Measurements from ENCODE around the gene ALAS1.

Gene ALAS1

DNA sequence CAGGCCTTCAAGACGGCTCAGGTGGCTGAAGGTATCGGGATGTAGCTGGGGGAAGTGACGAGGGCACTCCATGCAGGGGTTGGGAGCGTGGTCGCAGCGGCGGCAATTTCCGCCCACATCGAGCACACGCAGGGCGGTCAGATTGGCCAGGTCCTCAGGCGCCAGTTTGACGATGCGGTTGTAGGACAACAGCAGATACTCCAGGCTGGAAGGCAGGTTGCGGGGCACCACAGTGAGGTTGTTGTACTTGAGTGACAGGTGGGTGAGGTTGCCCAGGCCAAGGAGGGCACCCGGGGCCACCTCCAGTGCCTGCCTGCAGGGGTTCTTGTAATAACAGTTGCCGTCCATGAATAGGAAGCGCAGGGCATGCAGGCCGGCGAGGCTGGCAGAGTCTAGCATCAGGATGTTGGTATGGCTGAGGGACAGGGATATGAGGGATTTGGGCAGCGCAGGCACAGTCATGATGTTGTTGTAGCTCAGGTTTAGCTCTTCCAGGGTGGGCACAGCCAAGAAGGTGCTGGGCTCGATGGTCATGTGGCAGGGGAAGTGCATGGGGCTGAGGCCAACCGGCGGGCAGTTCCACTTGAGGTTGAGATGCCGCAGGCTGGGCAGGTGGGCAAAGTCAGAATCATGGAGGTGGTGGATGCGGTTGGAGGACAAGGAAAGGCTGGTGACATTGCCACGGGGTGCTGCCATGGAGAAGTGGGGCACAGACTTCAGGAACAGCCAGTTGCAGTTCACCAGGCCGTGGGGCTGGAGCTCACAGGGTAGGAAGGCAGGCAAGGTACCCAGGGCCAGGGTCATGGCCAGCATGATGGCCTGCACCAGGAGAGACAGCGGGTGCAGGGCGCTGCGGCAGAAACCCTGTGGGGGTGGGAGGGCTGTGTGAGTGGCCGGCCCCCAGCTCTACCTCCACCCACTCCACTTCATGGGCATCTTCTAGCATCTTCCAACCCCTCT, 25.8 kb downstream of the ALAS1 start:
- DNase-seq = no peak

DNA sequence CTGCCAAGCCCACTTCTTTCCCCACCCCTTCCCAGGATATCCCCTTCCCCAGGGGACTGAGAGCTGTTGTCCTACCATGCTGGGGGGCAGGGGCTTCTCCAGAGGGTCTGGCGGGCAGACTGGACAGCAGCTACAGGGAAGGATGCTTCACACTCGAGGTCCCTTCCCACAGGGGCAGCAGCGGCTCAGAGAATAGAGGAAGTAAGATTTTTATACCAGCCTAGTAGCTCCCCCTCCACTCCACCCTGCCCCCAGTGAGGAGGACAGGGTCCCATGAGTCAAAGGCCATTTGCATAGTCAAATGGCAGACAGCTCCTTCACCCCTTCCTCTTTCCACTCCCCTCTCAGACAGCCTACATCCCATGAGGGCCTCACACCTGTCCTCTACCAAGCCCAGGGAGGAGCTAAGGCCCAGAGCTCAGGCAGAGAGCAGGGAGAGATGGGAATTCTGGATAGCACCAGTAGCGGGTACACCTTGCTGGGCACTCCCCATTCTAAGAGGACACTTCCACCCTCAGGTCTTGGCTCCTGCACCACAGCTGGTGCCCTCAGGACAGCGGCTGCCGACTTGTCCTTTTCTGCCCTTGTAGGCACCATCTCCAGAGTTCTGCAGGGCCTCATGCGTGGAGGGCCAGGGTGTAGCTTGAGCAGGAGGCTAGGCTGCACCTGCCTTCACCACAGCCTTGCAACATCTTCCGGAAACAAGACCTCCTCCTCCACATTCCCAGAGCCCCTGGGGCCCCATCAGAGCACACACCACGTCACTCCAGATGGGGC, 27.7 kb downstream of the ALAS1 start, which contains the start of gene TLR9:
TSS of gene TLR9 (minus strand) at position 194 of the 777 bp plus-strand sequence. CDS start at position 78, 116 bp downstream.
- no peak for DNase-seq

DNA sequence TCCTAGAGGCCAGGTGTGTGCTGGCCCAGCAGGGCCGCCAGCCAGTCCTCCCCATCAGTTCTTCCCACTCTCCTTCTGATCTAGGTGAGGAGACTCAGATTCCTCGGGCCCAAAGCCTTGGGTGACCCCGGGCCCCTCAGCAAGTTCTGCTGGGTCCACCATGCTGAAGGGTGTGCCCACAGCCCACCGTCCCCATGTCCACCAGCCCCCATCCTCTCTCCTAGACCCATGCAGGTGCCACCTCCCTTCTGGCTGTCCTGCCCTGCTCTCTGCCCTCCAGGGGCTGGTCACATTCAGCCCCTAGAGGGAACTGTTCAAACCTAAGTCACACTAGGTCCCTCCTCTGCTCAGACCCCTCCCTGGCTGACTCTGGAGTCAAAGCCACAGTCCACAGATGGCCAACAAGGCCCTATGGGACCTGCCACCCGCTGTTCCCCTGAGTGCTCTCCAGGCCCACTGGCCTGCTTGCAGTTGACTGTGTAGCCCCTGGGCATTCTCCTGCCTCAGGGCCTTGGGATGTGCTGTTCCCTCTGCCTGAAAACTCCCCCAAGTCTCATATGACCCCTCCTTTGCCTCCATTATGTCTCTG, 28.4 kb downstream of the ALAS1 start:
- DNase-seq = no peak

DNA sequence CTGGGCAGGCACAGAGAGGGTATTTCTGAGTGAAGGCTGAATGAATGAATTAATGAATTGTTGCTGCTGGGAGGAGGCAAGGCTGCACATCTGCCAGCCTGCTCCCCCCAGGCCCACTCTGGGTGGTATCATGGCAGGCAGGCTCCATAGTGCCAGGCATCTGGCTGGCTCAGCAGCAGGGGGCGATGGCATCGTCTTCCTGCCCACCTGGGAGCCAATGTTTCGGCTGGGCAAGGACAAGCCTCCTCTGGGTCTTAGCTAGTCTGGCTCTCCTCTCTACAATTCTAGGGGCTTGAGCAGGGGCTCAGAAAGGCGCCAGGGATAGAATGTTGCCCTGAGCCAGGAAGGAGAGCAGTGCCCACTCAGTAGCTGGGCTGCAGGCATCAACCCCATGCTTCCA, 29.2 kb downstream of the ALAS1 start:
- no peak for DNase-seq

DNA sequence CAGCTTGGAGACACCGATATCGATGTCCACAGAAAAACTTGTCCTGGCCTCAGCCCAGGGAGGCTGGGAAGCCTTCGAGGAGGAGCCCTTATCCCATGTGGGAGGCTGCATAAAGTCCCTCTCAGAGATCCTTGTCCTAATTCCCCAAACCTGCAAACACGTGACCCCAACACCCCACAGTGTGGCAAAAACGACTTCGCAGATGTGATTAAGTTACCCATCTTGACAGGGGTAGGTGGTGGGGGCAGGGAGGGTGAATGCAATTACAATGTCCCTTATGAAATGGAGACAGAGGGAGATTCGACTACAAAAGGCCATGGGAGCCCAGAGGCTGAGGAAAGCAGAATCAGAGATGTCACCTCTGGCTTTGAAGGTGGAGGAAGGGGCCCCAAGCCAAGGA, 29.8 kb downstream of the ALAS1 start:
- no peak for DNase-seq

DNA sequence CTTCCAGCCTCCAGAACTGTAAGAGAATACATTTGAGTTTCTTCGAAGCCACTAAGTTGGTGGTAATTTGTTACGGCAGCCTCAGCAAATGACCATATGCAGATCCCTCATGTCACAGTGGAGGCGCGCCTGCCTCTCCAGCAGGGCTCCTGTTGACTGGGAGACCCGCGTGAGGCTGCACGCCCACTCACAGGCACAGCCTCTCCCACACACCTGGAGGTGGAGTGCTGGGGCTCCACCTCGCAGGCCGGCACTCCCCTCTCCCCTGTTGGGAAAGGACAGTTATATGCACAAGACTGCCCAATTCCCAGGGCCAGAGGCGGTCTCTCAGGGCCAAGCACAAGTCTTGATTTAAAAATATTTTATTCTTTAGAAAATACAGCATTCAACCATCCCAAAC, 30.3 kb downstream of the ALAS1 start:
- DNase-seq = no peak

DNA sequence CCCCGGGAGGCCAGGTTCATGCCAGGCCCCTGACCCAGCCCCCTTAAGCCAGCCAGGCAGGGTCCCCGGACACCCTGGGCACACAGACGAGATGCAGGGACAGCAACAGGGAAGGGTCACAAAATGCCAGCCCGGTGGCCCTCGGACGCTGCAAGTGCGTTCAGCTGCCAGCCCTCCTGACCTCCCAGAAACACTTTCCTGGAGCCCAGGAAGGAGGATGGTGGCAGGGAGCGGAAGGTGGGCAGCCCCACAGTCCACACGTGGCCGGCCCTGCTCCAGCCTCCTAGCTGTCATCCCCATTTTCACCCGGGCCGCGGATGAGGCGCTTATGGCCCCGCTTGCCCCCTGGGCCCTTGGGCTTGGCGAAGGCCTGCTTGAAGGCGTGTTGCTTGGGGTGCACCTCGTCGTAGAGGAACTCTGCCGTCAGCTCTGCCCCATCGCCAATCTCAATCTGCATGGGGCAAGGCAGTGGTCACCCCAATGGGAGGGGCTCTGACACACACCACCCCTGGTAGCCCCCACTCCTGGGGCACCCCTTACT, 30.9 kb downstream of the ALAS1 start:
- no peak for DNase-seq

DNA sequence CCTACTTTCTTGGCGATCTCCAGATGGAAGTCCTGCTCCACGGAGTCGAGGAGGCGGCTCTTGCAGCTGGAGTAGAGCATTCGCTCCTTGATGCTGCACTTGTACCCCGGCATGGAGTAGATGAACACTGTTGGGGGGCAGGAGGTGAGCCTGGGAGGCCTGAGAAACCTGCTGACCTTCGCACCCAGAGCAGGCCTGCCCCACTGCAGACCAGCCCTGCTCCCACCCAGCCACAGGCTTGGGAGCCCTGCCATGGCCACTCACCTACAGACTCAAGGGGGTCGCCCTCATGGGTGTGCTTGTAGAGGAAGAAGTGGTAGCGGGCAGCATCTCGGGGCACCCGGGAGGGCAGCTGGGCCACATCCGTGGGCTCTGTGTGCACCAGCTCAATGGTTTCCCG, 31.7 kb downstream of the ALAS1 start:
- no peak for DNase-seq

DNA sequence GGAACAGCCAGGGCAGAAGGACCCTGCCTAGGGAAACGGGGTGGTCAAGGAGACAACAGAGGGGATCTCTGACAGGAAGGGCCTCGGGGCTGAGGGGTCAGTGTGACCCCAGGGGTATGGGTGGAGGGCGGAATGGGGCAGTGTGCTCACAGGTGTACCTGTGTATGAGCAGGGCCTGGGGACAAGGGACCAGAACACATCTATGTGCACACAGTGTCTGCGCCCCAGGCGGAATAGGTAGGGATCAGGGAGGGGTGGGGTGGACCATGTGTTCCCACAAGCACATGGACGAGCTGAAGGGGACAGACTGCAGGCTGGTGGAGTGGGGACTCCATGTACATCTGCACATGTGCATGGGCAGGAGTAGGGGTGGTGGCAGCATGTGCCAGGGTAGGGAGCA, 32.5 kb downstream of the ALAS1 start:
- DNase-seq = no peak

DNA sequence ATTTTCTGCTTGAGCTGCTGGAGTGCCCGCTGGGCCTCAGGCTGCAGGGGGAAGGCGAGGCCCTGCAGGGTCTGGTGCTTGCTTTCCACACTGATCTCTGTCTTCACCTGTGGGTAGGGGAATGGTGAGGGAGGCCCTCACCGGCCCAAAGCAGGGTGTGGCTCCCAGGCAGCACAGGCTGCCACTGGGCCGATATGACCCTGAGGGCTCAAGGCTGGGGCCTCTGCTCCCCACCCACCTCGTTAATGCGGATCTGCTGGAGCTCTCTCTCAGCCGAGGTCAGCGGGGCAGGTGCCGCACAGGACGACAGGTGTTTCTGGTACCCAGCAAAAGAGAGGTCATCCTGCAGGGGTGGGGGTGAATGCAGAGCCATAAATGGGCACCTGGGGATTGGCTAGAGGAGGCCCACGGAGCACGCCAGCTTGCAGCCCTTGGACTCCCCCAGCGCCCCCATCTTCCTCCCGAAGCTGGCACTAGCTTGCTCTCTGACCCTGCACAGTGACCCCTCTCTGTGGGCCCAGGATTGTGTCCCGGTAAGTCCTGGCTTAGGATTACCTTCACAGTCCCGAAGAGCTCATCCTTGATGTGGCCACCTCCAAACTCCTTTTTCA, 33.0 kb downstream of the ALAS1 start:
- no peak for DNase-seq

DNA sequence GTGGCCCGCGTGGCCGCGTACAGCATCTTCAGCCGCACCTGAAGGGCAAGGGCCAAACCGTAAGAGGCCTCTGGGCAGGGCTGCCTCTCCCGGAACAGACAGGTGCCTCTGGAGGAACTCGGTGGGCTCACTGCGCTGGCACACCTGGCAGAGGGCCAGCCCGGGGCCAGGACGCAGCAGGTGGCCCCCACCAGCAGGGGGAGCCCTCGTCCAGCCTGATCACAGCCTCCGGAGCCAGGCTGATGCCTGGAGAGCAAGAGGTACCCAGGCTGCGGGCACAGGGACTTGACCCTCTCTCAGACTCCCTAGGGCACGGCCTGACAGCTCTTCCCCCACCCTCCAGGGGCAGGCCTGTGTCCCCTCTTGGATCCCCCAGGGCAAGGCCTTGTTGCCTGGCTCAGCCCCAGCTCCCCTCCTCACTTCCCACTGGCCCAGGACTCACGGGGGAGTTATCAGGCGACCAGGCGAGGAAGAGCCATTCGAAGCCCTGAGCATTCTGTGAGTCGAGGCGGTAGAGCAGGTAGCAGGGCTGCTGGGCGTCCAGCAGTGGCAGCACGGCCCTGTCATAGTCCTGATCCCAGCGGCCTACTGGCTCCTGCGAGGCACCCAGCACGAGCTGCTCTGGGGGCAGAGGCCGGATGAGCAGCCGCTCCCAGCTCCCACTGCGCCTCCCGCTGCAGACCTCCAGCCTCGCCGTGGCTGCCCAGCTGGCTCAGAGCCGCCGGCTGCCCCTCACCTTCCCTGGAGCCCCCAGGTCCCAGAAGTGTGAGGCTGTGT, 33.7 kb downstream of the ALAS1 start:
- peak; percentile 37 for DNase-seq

DNA sequence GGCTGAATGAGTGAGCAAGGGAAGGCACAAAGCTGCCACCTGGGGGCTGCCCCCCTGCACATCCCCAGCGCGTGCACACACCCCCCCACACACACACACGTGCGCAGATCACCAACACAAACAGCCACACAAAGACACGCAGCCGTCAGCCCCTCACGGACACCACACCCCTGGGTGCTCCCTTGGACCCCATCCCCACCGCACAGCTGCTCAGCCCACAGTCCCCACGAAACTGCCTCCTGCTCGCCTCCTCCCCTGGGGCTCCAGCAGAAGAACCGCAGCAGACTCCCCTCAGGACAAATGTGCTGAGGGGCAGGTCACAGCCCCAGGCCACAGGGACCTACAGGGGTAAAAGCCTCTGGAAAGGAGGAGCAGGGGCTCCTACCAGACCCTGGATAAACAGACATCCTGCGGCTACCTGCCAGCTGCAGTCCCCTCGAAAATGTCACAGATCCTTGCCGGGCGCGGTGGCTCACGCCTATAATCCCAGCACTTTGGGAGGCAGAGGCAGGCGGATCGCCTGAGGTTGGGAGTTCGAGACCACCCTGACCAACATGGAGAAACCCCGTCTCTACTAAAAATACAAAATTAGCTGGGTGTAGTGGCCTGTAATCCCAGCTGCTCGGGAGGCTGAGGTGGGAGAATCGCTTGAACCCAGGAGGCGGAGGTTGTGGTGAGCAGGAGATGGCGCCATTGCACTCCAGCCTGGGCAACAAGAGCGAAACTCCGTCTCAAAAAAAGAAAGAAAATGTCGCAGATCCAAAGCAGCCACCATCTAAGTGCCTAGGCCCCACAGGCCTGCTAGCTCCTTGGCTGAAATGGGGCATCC, 34.5 kb downstream of the ALAS1 start:
- DNase-seq = no peak

DNA sequence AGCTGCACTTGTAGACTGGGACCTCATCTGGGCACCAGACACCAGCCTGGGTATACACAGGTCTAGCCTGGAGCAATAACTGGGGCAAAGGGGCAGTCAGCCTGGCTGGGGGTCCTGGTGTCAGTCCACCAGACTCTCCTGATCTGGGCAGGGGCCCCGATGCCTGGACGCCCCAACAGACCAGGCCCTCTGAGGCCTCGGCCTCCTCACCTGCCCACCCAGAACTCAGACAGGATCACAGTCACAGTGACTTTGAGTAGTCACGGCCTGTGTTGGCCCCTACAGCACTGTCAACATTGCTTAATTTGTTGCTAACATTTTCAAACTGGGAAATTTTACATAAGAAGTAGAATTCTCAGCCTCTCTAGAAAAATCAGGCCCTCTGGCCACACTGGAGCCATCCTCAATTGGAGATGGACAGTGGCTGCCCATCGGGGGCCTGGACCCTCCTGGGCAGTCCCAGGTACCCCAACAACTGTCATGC, 35.2 kb downstream of the ALAS1 start:
- no peak for DNase-seq

DNA sequence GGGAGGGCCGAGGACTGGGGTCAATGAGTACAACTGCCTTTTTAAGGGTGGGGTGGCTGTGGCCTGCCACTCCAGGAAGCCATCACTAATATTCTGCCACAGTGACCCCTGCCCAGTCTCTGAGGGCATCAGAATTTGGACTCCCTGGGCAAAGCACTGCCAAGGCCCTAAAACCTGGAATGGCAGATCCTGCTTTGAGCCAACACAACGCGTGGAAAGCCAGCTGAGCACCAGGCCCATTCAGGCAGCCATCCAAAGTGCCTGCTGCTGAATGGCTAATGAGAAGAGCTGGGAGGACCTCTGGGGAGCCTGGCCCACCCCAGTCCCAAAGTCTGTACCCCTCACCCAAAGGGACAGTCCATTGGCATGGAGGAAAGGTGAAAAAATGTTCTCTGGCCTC, 36.0 kb downstream of the ALAS1 start:
- DNase-seq = no peak

DNA sequence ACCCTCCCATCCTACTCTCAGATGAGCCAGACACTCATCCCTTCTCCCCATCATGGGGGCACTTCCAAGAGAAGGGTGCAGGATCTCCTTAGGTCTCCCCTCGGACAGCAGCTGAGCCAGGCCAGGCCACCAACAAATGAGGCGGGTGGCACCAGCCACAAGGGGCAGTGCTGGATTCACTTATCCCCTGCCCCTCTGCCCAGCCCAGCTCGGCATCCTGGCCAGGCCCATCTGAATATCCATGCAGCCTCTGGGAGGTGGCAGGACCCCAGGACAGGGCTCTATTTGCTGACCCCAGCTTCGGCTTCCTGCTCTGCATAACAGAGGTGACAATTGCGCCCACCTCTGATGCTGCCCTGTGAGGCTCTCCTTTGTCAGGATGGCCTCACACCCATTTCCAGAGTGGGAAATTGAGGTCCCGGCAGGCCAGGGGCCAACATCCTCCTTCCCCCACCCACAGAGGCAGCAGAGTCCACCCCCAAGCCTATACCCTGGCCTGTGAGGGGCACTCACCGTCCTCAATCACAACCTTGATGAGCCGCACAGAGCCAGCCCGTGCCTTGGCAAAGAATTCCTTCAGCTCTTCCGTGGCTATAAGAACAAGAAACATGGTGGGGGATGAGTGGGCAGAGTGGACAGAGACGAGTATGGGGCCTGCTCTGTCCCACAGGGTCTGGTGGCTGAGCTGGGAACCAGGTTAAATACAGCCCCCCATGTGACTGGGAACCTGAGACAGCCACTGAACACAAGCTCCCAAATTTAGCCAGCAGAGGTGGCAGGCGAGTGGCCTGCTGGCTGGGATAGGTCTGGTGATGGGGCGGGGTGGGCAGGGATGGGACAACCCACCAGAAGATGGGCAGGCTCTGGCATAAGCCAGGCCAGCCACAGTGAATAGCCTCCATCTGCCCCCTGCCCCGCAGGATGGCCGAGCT, 36.8 kb downstream of the ALAS1 start:
- no peak for DNase-seq

DNA sequence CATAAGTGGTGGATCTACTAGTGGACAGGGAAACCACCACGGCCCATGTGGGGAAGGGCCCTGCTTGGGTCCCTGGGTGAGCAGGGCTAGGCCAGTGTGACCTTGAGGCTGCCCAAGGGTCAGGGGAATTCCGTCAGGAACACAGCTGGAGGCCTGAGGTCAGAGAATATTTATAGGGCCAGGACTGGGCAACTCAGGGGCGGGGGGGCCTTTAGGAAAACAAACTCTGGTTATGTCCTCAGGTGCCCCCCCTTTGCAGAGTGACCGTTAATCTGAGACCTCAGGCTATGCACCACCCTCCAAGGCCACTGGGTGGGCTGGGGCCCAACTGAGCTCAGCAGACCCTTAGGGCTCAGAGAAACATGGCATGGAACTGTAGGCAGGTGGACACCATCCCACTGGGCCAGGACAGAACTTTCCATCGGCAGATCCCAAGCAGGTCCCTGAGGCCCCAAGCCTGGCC, 38.5 kb downstream of the ALAS1 start:
- DNase-seq = no peak

DNA sequence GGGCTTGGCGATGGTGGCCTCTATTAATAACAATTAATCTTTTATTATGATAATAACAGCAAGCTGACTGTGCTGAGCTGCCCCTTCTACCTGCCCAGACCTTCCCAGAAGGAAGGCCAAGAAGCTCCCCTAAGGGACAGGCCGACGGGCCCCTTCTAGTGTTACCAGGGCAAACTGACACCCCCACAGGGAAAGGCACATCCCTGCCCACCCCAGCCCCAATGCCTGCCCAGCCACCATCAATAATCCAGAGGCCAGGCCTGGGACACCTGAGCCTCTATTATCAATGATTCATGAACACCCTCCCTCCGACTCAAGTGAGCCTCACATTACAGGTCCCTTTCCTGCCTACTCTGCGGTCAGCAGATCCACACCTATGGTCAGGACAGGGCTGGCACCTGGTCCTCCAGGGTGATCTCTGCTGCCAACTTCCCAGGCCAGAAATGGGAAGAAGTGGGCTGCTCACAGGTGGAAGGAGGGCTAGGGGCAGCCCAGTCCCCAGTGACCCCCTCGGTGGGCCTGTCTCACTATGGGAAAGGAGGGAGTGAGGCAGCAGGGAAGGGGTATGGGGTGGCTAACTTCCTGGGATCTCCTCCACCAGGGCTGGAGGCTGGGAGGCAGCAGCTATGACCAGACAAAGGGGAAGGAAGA, 39.2 kb downstream of the ALAS1 start:
- DNase-seq = no peak

DNA sequence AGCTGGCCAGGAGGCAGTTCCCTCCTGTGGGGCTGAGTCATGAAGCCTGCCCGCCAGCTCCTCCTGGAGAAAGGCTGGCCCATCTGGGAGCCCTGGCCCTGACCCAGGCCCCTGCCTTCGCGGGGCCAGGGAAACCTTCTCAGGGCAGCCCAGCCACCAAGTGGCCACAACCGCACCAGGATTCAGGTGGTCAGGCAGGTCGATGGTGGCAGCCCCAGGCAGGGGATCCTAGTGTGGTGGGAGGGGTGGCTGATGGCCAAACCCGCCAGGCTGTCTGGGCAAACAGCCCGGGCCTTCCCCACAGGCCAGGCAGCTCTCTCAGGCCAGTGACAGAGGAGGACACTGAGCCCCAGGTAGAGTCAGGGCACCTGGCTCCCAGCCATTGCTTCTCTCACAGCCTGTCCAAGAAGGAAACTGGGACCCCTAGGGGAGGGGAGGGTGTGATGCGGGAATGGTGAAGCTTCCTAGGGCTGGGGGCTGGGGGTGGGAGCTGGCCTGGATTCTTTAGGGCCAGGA, 39.8 kb downstream of the ALAS1 start:
- DNase-seq = peak; percentile 90

All from fibroblast of upper back skin (primary cell).